Ishikawa (cell line): ENCODE results near the gene TRIM15.

Experiments
- CEBPB ChIP-seq: IDR thresholded peaks from 2 replicates; pipeline ENCODE4 v1.6.1; 2012
- CREB1 ChIP-seq: IDR thresholded peaks from 2 replicates; pipeline ENCODE4 v1.6.1; 2012; ENCODE audit warnings: low read depth
- EGR1 ChIP-seq: IDR thresholded peaks from 2 replicates; pipeline ENCODE4 v1.6.1; 2012
- EP300 ChIP-seq: IDR thresholded peaks from 2 replicates; pipeline ENCODE4 v1.6.1; 2012; ENCODE audit warnings: borderline replicate concordance
- FOXM1 ChIP-seq: IDR thresholded peaks from 2 replicates; pipeline ENCODE4 v1.6.1; 2012; ENCODE audit warnings: low read depth, borderline replicate concordance
- MAX ChIP-seq: IDR thresholded peaks from 2 replicates; pipeline ENCODE4 v1.6.1; 2012
- NFIC ChIP-seq: IDR thresholded peaks from 2 replicates; pipeline ENCODE4 v1.6.1; 2012
- RAD21 ChIP-seq: IDR thresholded peaks from 2 replicates; pipeline ENCODE4 v1.6.1; 2012; ENCODE audit warnings: low read depth
- REST ChIP-seq: IDR thresholded peaks from 2 replicates; pipeline ENCODE4 v1.6.1; 2012; ENCODE audit warnings: low read depth, mild to moderate bottlenecking
- TAF1 ChIP-seq: IDR thresholded peaks from 2 replicates; pipeline ENCODE4 v1.6.1; 2012; ENCODE audit warnings: low read depth, mild to moderate bottlenecking
- TCF12 ChIP-seq: IDR thresholded peaks from 2 replicates; pipeline ENCODE4 v1.6.1; 2012; ENCODE audit warnings: low read depth
- TEAD4 ChIP-seq: IDR thresholded peaks from 2 replicates; pipeline ENCODE4 v1.6.1; 2012
- USF1 ChIP-seq: IDR thresholded peaks from 2 replicates; pipeline ENCODE4 v1.6.1; 2012
- YY1 ChIP-seq: IDR thresholded peaks from 2 replicates; pipeline ENCODE4 v1.6.1; 2012; ENCODE audit warnings: low read depth
- ZBTB7A ChIP-seq: IDR thresholded peaks from 2 replicates; pipeline ENCODE4 v1.6.1; 2012; ENCODE audit warnings: low read depth

Gene TRIM15

GRCh38 chr6:30184417-30185031 lies 21.2 kb downstream of the TRIM15 start:
- TF ChIP-seq EP300: no peak
- TF ChIP-seq TAF1: no peak
- TF ChIP-seq CREB1: no peak
- TF ChIP-seq TCF12: no peak
- TF ChIP-seq REST: no peak
- no peak for TF ChIP-seq MAX
- no peak for TF ChIP-seq CEBPB
- TF ChIP-seq YY1: no peak
- no peak for TF ChIP-seq EGR1
- no peak for TF ChIP-seq NFIC
- TF ChIP-seq RAD21: no peak
- TF ChIP-seq ZBTB7A: no peak
- no peak for TF ChIP-seq FOXM1
- no peak for TF ChIP-seq USF1
- TF ChIP-seq TEAD4: no peak

GRCh38 chr6:30185846-30186484 lies 22.6 kb downstream of the TRIM15 start:
- TF ChIP-seq TAF1 (no peak), EGR1 (no peak), FOXM1 (no peak), MAX (no peak), EP300 (no peak), USF1 (no peak), CEBPB (no peak), RAD21 (no peak), TCF12 (no peak), NFIC (no peak), REST (no peak), ZBTB7A (no peak)

GRCh38 chr6:30188541-30188940 lies 25.2 kb downstream of the TRIM15 start:
- TF ChIP-seq TEAD4 (no peak), FOXM1 (no peak), REST (no peak), MAX (no peak), NFIC (no peak), CEBPB (no peak), EP300 (no peak), CREB1 (no peak), ZBTB7A (no peak), YY1 (no peak), RAD21 (no peak), EGR1 (no peak), TCF12 (no peak), TAF1 (no peak), USF1 (no peak)
